ENCODE results near the gene ARHGAP21.

The ARHGAP21 gene

GRCh38 chr10:24533981-24534380 is 189.7 kb downstream of the ARHGAP21 start:
- no peak for DNase-seq (ENCODE audit: low spot score)
